ENCODE data around the gene PIK3R4.

PIK3R4 gene

DNA sequence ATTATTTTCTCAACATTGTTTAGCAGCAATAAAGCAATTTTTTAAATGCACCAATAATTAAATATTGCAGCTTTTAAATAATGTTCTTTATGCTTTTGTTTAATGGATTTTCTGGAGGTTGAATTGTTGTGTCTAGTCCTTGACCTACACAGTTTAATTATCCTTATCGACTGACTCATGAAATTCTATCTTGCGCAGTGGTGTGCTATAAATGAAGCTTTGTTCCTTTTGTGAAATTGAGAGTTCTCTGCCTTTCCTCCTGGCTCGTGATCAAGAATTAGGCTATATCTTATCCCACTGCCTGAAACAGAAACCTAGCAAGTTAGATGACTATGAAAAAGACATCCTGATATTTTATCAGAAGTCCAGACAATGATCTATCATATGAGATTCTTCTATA, 37.0 kb upstream of the PIK3R4 start:
- ChIA-PET POLR2A (interaction anchor here (0.6 kb wide), 1 partner anchor 11 kb away, joined by 7 read pairs; no protein-coding TSS in a partner anchor), CTCF (interaction anchor here (1.6 kb wide), 1 partner anchor 109 kb away, joined by 3 read pairs; no protein-coding TSS in a partner anchor)

DNA sequence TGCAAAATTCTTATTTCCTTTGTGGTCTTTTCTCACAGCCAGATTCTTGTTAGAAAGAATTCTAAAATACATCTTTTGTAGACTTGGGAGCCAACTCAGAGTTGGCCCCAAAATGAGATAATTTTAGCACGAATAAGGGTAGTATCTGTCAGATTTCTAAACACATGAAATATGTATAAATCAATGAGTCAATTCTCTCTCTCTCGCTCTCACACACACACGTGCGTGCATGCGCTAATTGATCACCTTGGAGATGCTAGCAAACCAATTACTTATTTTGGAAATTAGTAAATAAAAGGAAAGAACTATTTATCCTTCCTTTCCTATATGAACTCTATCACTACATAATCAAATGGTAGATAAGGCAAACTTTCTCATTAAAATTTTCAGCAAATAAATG, 32.9 kb upstream of the PIK3R4 start:
- POLR2A ChIA-PET: no interaction called here
- WGBS (ENCODE audit: insufficient coverage): no CpG with 5 or more reads among the region's 5 CpGs

More for the DNA sequence above, 37.0 kb upstream of the PIK3R4 start:
- WGBS (ENCODE audit: insufficient coverage): no CpG with 5 or more reads among the region's 3 CpGs
- no peak overlapping the region for H3K4me3 ChIP-seq (ENCODE audit: control insufficient read depth in 1 of 7, extremely low read depth in 1 of 7, insufficient read depth in 4 of 7, low read depth in 2 of 7, low read length in 6 of 7)
- H3K27me3 ChIP-seq (replicated peaks in 2 of 5; ENCODE audit: control insufficient read depth in 4 of 5, insufficient read depth in 5 of 5, low read length in 4 of 5): no peaks in the 10 kb centered on the region
- peaks cover 0 to 4% (median 0%) of the 10 kb centered on the region in 4 experiments for H3K4me1 ChIP-seq (ENCODE audit: control extremely low read depth in 1 of 4, control insufficient read depth in 4 of 4, insufficient read depth in 4 of 4, low read length in 3 of 4)
- H3K36me3 ChIP-seq (ENCODE audit: control insufficient read depth in 4 of 4, insufficient read depth in 4 of 4, low read length in 3 of 4): no peaks in the 10 kb centered on the region
- H3K9me3 ChIP-seq (ENCODE audit: control extremely low read depth in 1 of 5, control insufficient read depth in 4 of 5, insufficient read depth in 2 of 5, low read depth in 1 of 5, low read length in 4 of 5): no peaks in the 10 kb centered on the region
- no peak overlapping the region for H3K27ac ChIP-seq (ENCODE audit: insufficient read depth in 1 of 2, low read depth in 1 of 2, low read length in 2 of 2, poor library complexity in 1 of 2, severe bottlenecking in 2 of 2)
- no peak for DNase-seq

DNA sequence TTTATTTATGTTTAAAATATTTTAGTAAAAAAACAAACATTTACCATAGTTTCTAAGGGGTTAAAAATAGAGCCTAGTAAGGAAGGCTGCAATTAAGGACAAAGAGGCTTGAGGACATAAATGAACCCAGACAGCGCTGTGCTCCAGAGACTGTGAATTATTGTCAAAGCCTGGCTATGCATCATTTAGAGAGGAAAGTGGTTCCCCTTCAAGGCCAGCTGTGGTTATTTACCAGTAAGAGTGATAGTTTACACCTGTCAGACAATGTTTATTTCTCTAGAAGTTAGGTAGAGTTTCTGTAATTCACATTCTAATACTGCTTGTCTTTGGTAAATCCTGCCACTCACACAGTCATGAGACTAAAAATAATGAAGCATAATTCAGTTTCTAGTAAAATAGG, 32.4 kb upstream of the PIK3R4 start:
- H3K27ac ChIP-seq (ENCODE audit: insufficient read depth in 1 of 2, low read depth in 1 of 2, low read length in 2 of 2, poor library complexity in 1 of 2, severe bottlenecking in 2 of 2): no peak overlapping the region
- 91% methylated on average over 1 of the region's 1 CpG for WGBS (ENCODE audit: insufficient coverage)
- no peaks in the 10 kb centered on the region for H3K4me1 ChIP-seq (ENCODE audit: control extremely low read depth in 1 of 4, control insufficient read depth in 4 of 4, insufficient read depth in 4 of 4, low read length in 3 of 4)
- DNase-seq: peak in 1 of 3 donors; percentile 8
- no peaks in the 10 kb centered on the region for H3K27me3 ChIP-seq (replicated peaks in 2 of 5; ENCODE audit: control insufficient read depth in 4 of 5, insufficient read depth in 5 of 5, low read length in 4 of 5)
- H3K36me3 ChIP-seq (ENCODE audit: control insufficient read depth in 4 of 4, insufficient read depth in 4 of 4, low read length in 3 of 4): no peaks in the 10 kb centered on the region
- ChIA-PET CTCF (no interaction called here), POLR2A (no interaction called here)
- H3K9me3 ChIP-seq (ENCODE audit: control extremely low read depth in 1 of 5, control insufficient read depth in 4 of 5, insufficient read depth in 2 of 5, low read depth in 1 of 5, low read length in 4 of 5): no peaks in the 10 kb centered on the region
- no peak overlapping the region for H3K4me3 ChIP-seq (ENCODE audit: control insufficient read depth in 1 of 7, extremely low read depth in 1 of 7, insufficient read depth in 4 of 7, low read depth in 2 of 7, low read length in 6 of 7)

More for the DNA sequence above, 32.9 kb upstream of the PIK3R4 start:
- no peak overlapping the region for H3K4me3 ChIP-seq (ENCODE audit: control insufficient read depth in 1 of 7, extremely low read depth in 1 of 7, insufficient read depth in 4 of 7, low read depth in 2 of 7, low read length in 6 of 7)
- H3K36me3 ChIP-seq (ENCODE audit: control insufficient read depth in 4 of 4, insufficient read depth in 4 of 4, low read length in 3 of 4): no peaks in the 10 kb centered on the region
- H3K9me3 ChIP-seq (ENCODE audit: control extremely low read depth in 1 of 5, control insufficient read depth in 4 of 5, insufficient read depth in 2 of 5, low read depth in 1 of 5, low read length in 4 of 5): no peaks in the 10 kb centered on the region
- no peaks in the 10 kb centered on the region for H3K4me1 ChIP-seq (ENCODE audit: control extremely low read depth in 1 of 4, control insufficient read depth in 4 of 4, insufficient read depth in 4 of 4, low read length in 3 of 4)
- CTCF ChIA-PET: no interaction called here
- DNase-seq: no peak
- H3K27ac ChIP-seq (ENCODE audit: insufficient read depth in 1 of 2, low read depth in 1 of 2, low read length in 2 of 2, poor library complexity in 1 of 2, severe bottlenecking in 2 of 2): no peak overlapping the region
- no peaks in the 10 kb centered on the region for H3K27me3 ChIP-seq (replicated peaks in 2 of 5; ENCODE audit: control insufficient read depth in 4 of 5, insufficient read depth in 5 of 5, low read length in 4 of 5)

DNA sequence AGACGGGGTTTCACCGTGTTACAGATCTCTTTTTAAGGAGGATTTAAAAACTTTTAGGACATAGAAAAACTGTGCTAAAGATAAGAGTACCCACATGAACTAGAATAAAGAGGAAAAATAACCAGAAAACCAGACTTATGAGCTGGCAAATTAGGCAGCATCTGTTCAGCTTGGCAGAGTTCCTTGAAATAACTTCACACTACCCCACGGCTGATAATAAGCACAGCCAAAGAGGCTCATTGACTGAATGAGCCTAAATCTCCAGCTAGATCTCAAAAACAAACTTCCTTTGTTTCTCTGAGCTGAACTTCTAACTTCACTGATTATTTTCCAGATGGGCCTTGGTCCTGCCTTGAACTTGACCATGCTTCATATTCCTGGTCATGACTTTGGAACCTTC, 26.7 kb upstream of the PIK3R4 start:
- WGBS (ENCODE audit: insufficient coverage): 83% methylated on average over 1 of the region's 3 CpGs
- Histone ChIP-seq H3K4me1 (ENCODE audit: control extremely low read depth in 1 of 4, control insufficient read depth in 4 of 4, insufficient read depth in 4 of 4, low read length in 3 of 4) (peaks cover 0 to 21% (median 8%) of the 10 kb centered on the region in 4 experiments), H3K27me3 (replicated peaks in 2 of 5; ENCODE audit: control insufficient read depth in 4 of 5, insufficient read depth in 5 of 5, low read length in 4 of 5) (no peaks in the 10 kb centered on the region), H3K36me3 (ENCODE audit: control insufficient read depth in 4 of 4, insufficient read depth in 4 of 4, low read length in 3 of 4) (no peaks in the 10 kb centered on the region), H3K27ac (ENCODE audit: insufficient read depth in 1 of 2, low read depth in 1 of 2, low read length in 2 of 2, poor library complexity in 1 of 2, severe bottlenecking in 2 of 2) (no peak overlapping the region), H3K4me3 (ENCODE audit: control insufficient read depth in 1 of 7, extremely low read depth in 1 of 7, insufficient read depth in 4 of 7, low read depth in 2 of 7, low read length in 6 of 7) (no peak overlapping the region), H3K9me3 (ENCODE audit: control extremely low read depth in 1 of 5, control insufficient read depth in 4 of 5, insufficient read depth in 2 of 5, low read depth in 1 of 5, low read length in 4 of 5) (no peaks in the 10 kb centered on the region)
- ChIA-PET CTCF (interaction anchor here (2.2 to 4.1 kb wide), 2 partner anchors 13 to 78 kb away, joined by 4 to 22 read pairs; no protein-coding TSS in a partner anchor), POLR2A (no interaction called here)
- DNase-seq: peak in 1 of 3 donors; percentile 28

DNA sequence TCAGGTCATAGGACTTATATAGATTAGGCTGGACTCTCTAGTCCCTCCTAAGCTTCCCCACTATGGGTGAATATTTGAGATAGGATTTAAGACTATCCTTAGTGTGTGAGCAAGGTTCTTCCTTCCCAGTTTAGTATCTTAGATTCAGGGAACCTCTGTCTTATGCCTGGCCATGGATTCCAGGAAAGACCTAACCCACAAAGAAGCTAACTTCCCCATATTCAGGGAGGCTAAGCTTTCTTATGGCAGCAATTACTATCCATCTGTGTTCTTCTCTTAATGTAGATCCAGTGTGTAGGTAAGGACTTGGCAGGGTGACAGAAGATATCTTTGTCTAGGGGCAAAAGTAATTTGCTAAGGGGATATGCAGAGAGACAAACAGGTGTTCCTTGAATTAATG, 25.5 kb upstream of the PIK3R4 start:
- no peaks in the 10 kb centered on the region for H3K36me3 ChIP-seq (ENCODE audit: control insufficient read depth in 4 of 4, insufficient read depth in 4 of 4, low read length in 3 of 4)
- H3K27me3 ChIP-seq (replicated peaks in 2 of 5; ENCODE audit: control insufficient read depth in 4 of 5, insufficient read depth in 5 of 5, low read length in 4 of 5): no peaks in the 10 kb centered on the region
- peak in 2 of 3 donors; percentile 34 to 40 for DNase-seq
- ChIA-PET CTCF (interaction anchor here (0.7 to 4.1 kb wide), 5 partner anchors 10 to 79 kb away, joined by 3 to 22 read pairs (median 3); no protein-coding TSS in a partner anchor), POLR2A (no interaction called here)
- no peak overlapping the region for H3K4me3 ChIP-seq (ENCODE audit: control insufficient read depth in 1 of 7, extremely low read depth in 1 of 7, insufficient read depth in 4 of 7, low read depth in 2 of 7, low read length in 6 of 7)
- no peak overlapping the region for H3K27ac ChIP-seq (ENCODE audit: insufficient read depth in 1 of 2, low read depth in 1 of 2, low read length in 2 of 2, poor library complexity in 1 of 2, severe bottlenecking in 2 of 2)
- no peaks in the 10 kb centered on the region for H3K9me3 ChIP-seq (ENCODE audit: control extremely low read depth in 1 of 5, control insufficient read depth in 4 of 5, insufficient read depth in 2 of 5, low read depth in 1 of 5, low read length in 4 of 5)
- H3K4me1 ChIP-seq (ENCODE audit: control extremely low read depth in 1 of 4, control insufficient read depth in 4 of 4, insufficient read depth in 4 of 4, low read length in 3 of 4): peaks cover 0 to 21% (median 8%) of the 10 kb centered on the region in 4 experiments

DNA sequence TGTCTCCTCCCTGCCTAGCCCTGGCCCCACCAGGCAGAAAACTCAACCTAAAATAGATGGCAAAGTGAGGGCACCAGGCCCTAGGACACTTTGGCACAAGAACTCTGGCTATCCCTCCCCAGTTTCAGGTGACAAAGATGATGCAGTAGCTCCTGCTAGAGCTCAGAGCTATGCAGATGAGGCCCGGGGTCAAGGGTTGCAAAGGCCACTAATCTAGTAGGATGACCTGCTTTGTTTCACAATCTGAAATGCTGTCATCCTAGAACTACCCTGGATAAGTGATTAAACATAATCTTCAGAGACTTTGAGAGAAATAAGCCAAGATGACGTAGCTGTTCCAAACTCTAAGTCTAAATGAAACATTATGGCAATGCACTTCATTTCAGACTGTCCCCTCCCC, 24.0 kb upstream of the PIK3R4 start:
- Histone ChIP-seq H3K27me3 (replicated peaks in 2 of 5; ENCODE audit: control insufficient read depth in 4 of 5, insufficient read depth in 5 of 5, low read length in 4 of 5) (no peaks in the 10 kb centered on the region), H3K9me3 (ENCODE audit: control extremely low read depth in 1 of 5, control insufficient read depth in 4 of 5, insufficient read depth in 2 of 5, low read depth in 1 of 5, low read length in 4 of 5) (no peaks in the 10 kb centered on the region), H3K4me3 (ENCODE audit: control insufficient read depth in 1 of 7, extremely low read depth in 1 of 7, insufficient read depth in 4 of 7, low read depth in 2 of 7, low read length in 6 of 7) (no peak overlapping the region), H3K27ac (ENCODE audit: insufficient read depth in 1 of 2, low read depth in 1 of 2, low read length in 2 of 2, poor library complexity in 1 of 2, severe bottlenecking in 2 of 2) (no peak overlapping the region), H3K36me3 (ENCODE audit: control insufficient read depth in 4 of 4, insufficient read depth in 4 of 4, low read length in 3 of 4) (no peaks in the 10 kb centered on the region), H3K4me1 (ENCODE audit: control extremely low read depth in 1 of 4, control insufficient read depth in 4 of 4, insufficient read depth in 4 of 4, low read length in 3 of 4) (peaks cover 0 to 21% (median 8%) of the 10 kb centered on the region in 4 experiments)
- ChIA-PET POLR2A (no interaction called here), CTCF (interaction anchor here (1.0 to 1.3 kb wide), 2 partner anchors 8 to 11 kb away, joined by 4 to 5 read pairs; no protein-coding TSS in a partner anchor)
- 100% methylated on average over 1 of the region's 2 CpGs for WGBS (ENCODE audit: insufficient coverage)
- no peak for DNase-seq

DNA sequence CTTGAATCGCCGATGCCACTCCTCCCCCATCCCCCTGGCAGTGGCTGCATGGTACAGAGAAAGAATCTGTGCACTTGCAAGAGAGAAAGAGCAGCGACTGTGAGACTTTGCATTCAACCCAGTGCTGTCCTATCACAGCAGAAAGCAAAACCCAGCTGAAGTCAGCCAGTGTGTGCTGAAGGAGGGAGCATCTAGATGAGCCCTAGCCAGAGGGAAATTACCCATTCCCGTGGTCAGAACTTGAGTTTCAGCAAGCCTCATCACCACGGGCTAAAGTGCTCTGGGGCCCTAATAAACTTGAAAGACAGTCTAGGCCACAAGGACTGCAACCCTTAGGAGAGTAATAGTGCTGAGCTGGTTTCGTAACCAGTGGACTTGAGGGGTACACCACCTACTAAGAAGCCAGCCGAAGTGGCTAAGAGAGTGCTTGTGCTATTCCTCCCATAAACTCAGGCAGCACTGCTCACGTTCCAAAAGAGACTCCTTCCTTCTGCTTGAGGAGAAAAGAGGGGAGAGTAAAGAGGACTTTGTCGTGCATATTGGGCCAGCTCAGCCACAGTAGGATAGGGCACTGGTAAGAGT, 15.2 kb upstream of the PIK3R4 start:
- ChIA-PET POLR2A (interaction anchor here (0.7 to 3.0 kb wide), 5 partner anchors 68 to 166 kb away, joined by 3 to 12 read pairs (median 4); partner anchors contain the start of gene ATP2C1), CTCF (interaction anchor here (1.6 to 6.3 kb wide), 7 partner anchors 9 to 130 kb away, joined by 3 to 97 read pairs (median 8); partner anchors contain the start of gene ATP2C1)
- Histone ChIP-seq H3K27me3 (replicated peaks in 2 of 5; ENCODE audit: control insufficient read depth in 4 of 5, insufficient read depth in 5 of 5, low read length in 4 of 5) (no peaks in the 10 kb centered on the region), H3K36me3 (ENCODE audit: control insufficient read depth in 4 of 4, insufficient read depth in 4 of 4, low read length in 3 of 4) (no peaks in the 10 kb centered on the region), H3K4me1 (ENCODE audit: control extremely low read depth in 1 of 4, control insufficient read depth in 4 of 4, insufficient read depth in 4 of 4, low read length in 3 of 4) (peaks cover 0 to 11% (median 6%) of the 10 kb centered on the region in 4 experiments), H3K9me3 (ENCODE audit: control extremely low read depth in 1 of 5, control insufficient read depth in 4 of 5, insufficient read depth in 2 of 5, low read depth in 1 of 5, low read length in 4 of 5) (no peaks in the 10 kb centered on the region), H3K4me3 (ENCODE audit: control insufficient read depth in 1 of 7, extremely low read depth in 1 of 7, insufficient read depth in 4 of 7, low read depth in 2 of 7, low read length in 6 of 7) (no peak overlapping the region), H3K27ac (ENCODE audit: insufficient read depth in 1 of 2, low read depth in 1 of 2, low read length in 2 of 2, poor library complexity in 1 of 2, severe bottlenecking in 2 of 2) (no peak overlapping the region)
- DNase-seq: no peak
- WGBS (ENCODE audit: insufficient coverage): 92% methylated on average over 8 of the region's 9 CpGs

Measured in common myeloid progenitor, CD34-positive (primary cell).